K562 (cell line): ENCODE data around the gene CECR2.

Experiments used
- CBX1 ChIP-seq: sonication (generic); IDR thresholded peaks from 2 replicates; pipeline ENCODE4 v1.6.1; 2016; ENCODE audit warnings: antibody characterized with exemption, low read depth, mild to moderate bottlenecking
- CREB5 ChIP-seq: fragments of 250-450 bp; sonication (Bioruptor Pico); IDR thresholded peaks from 2 replicates; pipeline ENCODE4 v1.5.0; 2020; ENCODE audit warnings: mild to moderate bottlenecking
- ELF4 ChIP-seq: fragments of 450-650 bp; formaldehyde crosslinking; IDR thresholded peaks from 2 replicates; pipeline ENCODE4 v1.4.0; 2022; ENCODE audit warnings: missing genetic modification characterization
- EZH2 ChIP-seq: IDR thresholded peaks from 2 replicates; pipeline ENCODE4 v1.6.1; 2012; ENCODE audit warnings: low read depth, mild to moderate bottlenecking, inconsistent platforms, low read length, borderline replicate concordance
- IRF2 ChIP-seq: sonication (generic); formaldehyde crosslinking; IDR thresholded peaks from 2 replicates; pipeline ENCODE4 v1.8.1; 2022; ENCODE audit warnings: mild to moderate bottlenecking, missing genetic modification reagents
- NR3C1 ChIP-seq: sonication (generic); formaldehyde crosslinking; IDR thresholded peaks from 2 replicates; pipeline ENCODE4 v1.8.1; 2022; ENCODE audit warnings: missing genetic modification reagents
- PTTG1 ChIP-seq: fragments of 450-650 bp; IDR thresholded peaks from 2 replicates; pipeline ENCODE4 v1.6.1; 2016; ENCODE audit warnings: low read depth, mild to moderate bottlenecking, missing genetic modification characterization, missing compliant biosample characterization
- SNIP1 ChIP-seq: fragments of 450-650 bp; IDR thresholded peaks from 2 replicates; pipeline ENCODE4 v1.7.1; 2017; ENCODE audit warnings: low read depth, mild to moderate bottlenecking
- ZBED1 ChIP-seq: IDR thresholded peaks from 2 replicates; pipeline ENCODE4 v1.6.1; 2014
- ZBTB33 ChIP-seq: sonication (generic); formaldehyde crosslinking; IDR thresholded peaks from 2 replicates; pipeline ENCODE4 v1.8.1; 2023; ENCODE audit warnings: mild to moderate bottlenecking, missing genetic modification reagents
- ZNF354B ChIP-seq: fragments of 250-450 bp; sonication (Bioruptor Pico); IDR thresholded peaks from 2 replicates; pipeline ENCODE4 v1.4.0; 2020
- TF ChIP-seq, protein P1 (sequence below): fragments of 250-450 bp; sonication (Bioruptor Pico); IDR thresholded peaks from 2 replicates; pipeline ENCODE4 v1.8.0; 2022; ENCODE audit warnings: moderate library complexity, mild to moderate bottlenecking, inconsistent platforms

- TF ChIP-seq ELF4 (CRISPR knock-in tag) (no peak), ZBED1 (no peak), EZH2 (no peak), SNIP1 (no peak), PTTG1 (no peak), CBX1 (no peak), IRF2 (CRISPR knock-in tag) (no peak), ZBTB33 (CRISPR knock-in tag) (no peak), ZNF354B (no peak), CREB5 (CRISPR knock-in tag) (no peak), NR3C1 (CRISPR knock-in tag) (no peak)
- TF ChIP-seq, protein P1, sequence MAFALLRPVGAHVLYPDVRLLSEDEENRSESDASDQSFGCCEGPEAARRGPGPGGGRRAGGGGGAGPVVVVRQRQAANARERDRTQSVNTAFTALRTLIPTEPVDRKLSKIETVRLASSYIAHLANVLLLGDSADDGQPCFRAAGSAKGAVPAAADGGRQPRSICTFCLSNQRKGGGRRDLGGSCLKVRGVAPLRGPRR: no peak
Measured at GRCh38 chr22:17592201-17592600, 222.9 kb downstream of the CECR2 start.
